Heart left ventricle (tissue), 16 donors: ENCODE measurements around the gene ARSG. TPM values are rescaled to one million over a fixed set of nuclear protein-coding genes. Genes with fewer than 3 reads are reported as not detected.
A peak's percentile ranks its signal among the peaks of the same experiment; 100 is the strongest.

ENCODE experiments used
- ATAC-seq, 4 donors: fragments of 200-7000 bp; cut with Tn5 transposase; one replicate each; pipeline ENCODE4 v1.9.1; 2020 to 2022; ENCODE audit warnings: moderate library complexity in 4 of 4, mild to moderate bottlenecking in 3 of 4, moderate number of reproducible peaks in 1 of 4
- DNase-seq, 5 donors: peaks; one replicate each; pipeline ENCODE4 v3.0.0-alpha.2; 2020
- H3K27ac ChIP-seq, 12 donors: fragments of 200-600 bp; sonication (generic) in 4 of 12; one replicate each; pipeline versions ENCODE4 v1.5.0 to v1.8.0; 2016 to 2022; ENCODE audit warnings: mild to moderate bottlenecking in 2 of 12
- H3K27me3 ChIP-seq, 9 donors: fragments of 200-600 bp; sonication (generic) in 2 of 9; one replicate each; pipeline versions ENCODE4 v1.5.1 to v1.8.0; 2016 to 2022; ENCODE audit warnings: mild to moderate bottlenecking in 3 of 9
- H3K36me3 ChIP-seq, 9 donors: fragments of 200-600 bp; sonication (generic) in 2 of 9; one replicate each; pipeline versions ENCODE4 v1.5.0 to v1.8.0; 2018 to 2022; ENCODE audit warnings: mild to moderate bottlenecking in 2 of 9
- H3K4me1 ChIP-seq, 12 donors: fragments of 200-600 bp; sonication (generic) in 4 of 12; one replicate each; pipeline versions ENCODE4 v1.5.0 to v1.8.0; 2016 to 2022; ENCODE audit warnings: mild to moderate bottlenecking in 3 of 12
- H3K4me3 ChIP-seq, 12 donors: fragments of 200-600 bp; sonication (generic) in 4 of 12; one replicate each; pipeline versions ENCODE4 v1.5.0 to v1.8.0; 2017 to 2022; ENCODE audit warnings: mild to moderate bottlenecking in 9 of 12, moderate library complexity in 4 of 12
- H3K9me3 ChIP-seq, 12 donors: fragments of 200-600 bp; sonication (generic) in 4 of 12; one replicate each; pipeline versions ENCODE4 v1.5.0 to v1.8.0; 2016 to 2022; ENCODE audit warnings: mild to moderate bottlenecking in 1 of 12
- POLR2A ChIP-seq, 2 donors: fragments of 450-650 bp; IDR thresholded peaks; one replicate each; pipeline ENCODE4 v1.6.1; 2017; ENCODE audit warnings: antibody characterized with exemption in 2 of 2, mild to moderate bottlenecking in 2 of 2, moderate library complexity in 2 of 2
- WGBS, 4 donors: extraction: QIAGEN DNeasy Blood & Tissue Kit in 2 of 4; methylation state at CpG; one replicate each; pipeline versions ENCODE4 v1.1.5 to v1.1.7; 2013 to 2018; 5-methylcytosine and 5-hydroxymethylcytosine counted together
- intact Hi-C, 10 donors: fragments of 100-400 bp; cut with DNase I; formaldehyde crosslinking; loops; one replicate each; pipeline versions ENCODE4 v1.11.1 to v1.14.2; 2022
- polyA plus RNA-seq, 2 donors: library from polyadenylated mRNA; stranded (reverse); fragments of 200-250 nt; gene quantifications; one replicate each; pipeline ENCODE4 v1.2.3, GENCODE V29; 2013
- total RNA-seq, 9 donors: library from RNA; depleted of rRNA in 2 of 9; stranded (reverse); fragments of >200 nt in 2 of 9; fragmentation: NEBNext Ultra II Directional in 3 of 9; extraction: Animal tissue kit (Norgen Biotek cat#: 25700) in 3 of 9; gene quantifications; one replicate each; pipeline versions ENCODE4 v1.1.0 to v1.2.4, GENCODE V29; 2016 to 2023
- TF ChIP-seq, protein P1 (sequence below), 12 donors: fragments of 200-600 bp; sonication (generic) in 4 of 12; IDR thresholded peaks; one replicate each; pipeline versions ENCODE4 v1.5.0 to v1.8.0; 2018 to 2022; ENCODE audit warnings: antibody characterized with exemption in 12 of 12, mild to moderate bottlenecking in 5 of 12
- donor health status: ischemic (EF 13 %, LVEDD 7.1; RV severe dilation, severe dysfunction).
- donor health status: healthy with polysubstance abuse.
- donor health status: DM: no; HTN: yes; CAD: no.
- donor health status: DM: no; HTN: no; CAD: no.
- donor health status: ischemic (EF 25% LVEDD 6.9; RV normal size, moderate dysfunction).
- donor health status: ischemic (EF 25% LVEDD 5.7; RV mildly dilated, moderate dysfunction).
- donor health status: healthy.
- donor health status: DM: yes; HTN: yes; CAD: no.
- donor health status: ischemic (EF 35%, LVEDD 5.7; RV mildly dilated, moderate dysfunction).
- donor health status: nonischemic (EF 11% LVEDD 7.7; RV severe dilation, severe dysfunction).
- donor health status: DM: yes; HTN: yes; CAD: no.
- donor health status: PGD.
- donor health status: ischemic (EF 29% LVEDD 5.4; RV normal size, mild dysfunction).
- donor health status: nonischemic (EF 23%, LVEDD 6.1; RV moderate dilation, normal function).

ARSG gene
- total and polyA plus RNA-seq, 11 donors = 1.2 to 4.9 (median 3.3) TPM

DNA sequence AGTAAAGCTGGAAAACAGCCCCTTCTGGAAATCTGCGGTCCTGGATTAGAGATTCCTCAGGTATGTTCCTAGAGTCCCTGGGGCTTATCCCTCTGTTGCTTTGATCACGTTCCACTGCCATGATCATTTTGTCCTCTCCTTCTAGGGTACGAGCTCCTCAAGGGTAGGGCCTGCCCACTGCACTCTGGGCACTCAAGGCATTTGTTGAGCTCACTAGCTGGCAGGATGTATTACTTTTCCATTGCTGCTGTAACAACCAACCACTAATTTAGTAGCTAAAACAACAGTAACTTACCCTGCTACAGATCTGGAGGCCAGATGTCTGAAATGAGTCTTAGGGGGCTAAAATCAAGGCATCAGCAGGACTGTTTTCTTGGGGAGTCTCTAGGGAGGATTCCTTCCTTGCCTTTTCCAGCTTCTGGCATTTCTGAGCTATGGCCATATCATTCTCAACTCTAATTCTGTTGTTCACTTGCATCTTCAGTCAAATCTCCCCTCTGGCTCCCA is 65.7 kb downstream of the ARSG start:
- Histone ChIP-seq H3K4me3 (no peak overlapping the region), H3K27ac (peak overlapping the region in 1 of 12 donors; percentile 53), H3K36me3 (no peaks in the 10 kb centered on the region), H3K9me3 (no peaks in the 10 kb centered on the region), H3K4me1 (peaks cover 0 to 46% (median 0%) of the 10 kb centered on the region in 12 donors), H3K27me3 (no peaks in the 10 kb centered on the region)
- ATAC-seq (no peak), DNase-seq (no peak)
- TF ChIP-seq, protein P1, sequence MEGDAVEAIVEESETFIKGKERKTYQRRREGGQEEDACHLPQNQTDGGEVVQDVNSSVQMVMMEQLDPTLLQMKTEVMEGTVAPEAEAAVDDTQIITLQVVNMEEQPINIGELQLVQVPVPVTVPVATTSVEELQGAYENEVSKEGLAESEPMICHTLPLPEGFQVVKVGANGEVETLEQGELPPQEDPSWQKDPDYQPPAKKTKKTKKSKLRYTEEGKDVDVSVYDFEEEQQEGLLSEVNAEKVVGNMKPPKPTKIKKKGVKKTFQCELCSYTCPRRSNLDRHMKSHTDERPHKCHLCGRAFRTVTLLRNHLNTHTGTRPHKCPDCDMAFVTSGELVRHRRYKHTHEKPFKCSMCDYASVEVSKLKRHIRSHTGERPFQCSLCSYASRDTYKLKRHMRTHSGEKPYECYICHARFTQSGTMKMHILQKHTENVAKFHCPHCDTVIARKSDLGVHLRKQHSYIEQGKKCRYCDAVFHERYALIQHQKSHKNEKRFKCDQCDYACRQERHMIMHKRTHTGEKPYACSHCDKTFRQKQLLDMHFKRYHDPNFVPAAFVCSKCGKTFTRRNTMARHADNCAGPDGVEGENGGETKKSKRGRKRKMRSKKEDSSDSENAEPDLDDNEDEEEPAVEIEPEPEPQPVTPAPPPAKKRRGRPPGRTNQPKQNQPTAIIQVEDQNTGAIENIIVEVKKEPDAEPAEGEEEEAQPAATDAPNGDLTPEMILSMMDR (IDR thresholded peaks at IDR 0.05) = no peak
- no peak for TF ChIP-seq POLR2A (IDR thresholded peaks at IDR 0.05)
- WGBS, 4 donors = 86 to 95% (median 91%) methylated on average over 3 of the region's 3 CpGs
- intact Hi-C loops = no loop called here

DNA sequence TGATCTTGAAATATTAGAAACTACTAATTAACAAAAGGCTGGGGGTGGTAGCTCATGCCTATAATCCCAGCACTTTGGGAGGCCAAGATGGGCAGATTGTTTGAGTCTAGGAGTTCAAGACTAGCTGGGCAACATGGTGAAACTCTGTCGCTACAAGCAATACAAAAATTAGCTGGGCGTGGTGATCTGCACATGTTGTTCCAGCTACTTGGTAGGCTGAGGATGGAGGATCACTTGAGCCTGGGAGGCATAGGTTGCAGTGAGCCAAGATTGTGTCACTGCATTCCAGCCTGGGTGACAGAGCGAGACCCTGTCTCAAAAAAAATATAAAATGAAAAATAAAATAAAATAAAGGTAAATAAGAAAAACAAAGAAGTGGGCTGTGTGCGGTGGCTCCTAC is 66.6 kb downstream of the ARSG start:
- WGBS, 4 donors = 97 to 98% (median 97%) methylated on average over 4 of the region's 4 CpGs
- Histone ChIP-seq H3K36me3 (no peaks in the 10 kb centered on the region), H3K4me3 (no peak overlapping the region), H3K4me1 (peaks cover 0 to 38% (median 0%) of the 10 kb centered on the region in 12 donors), H3K27me3 (no peaks in the 10 kb centered on the region), H3K9me3 (no peaks in the 10 kb centered on the region), H3K27ac (no peak overlapping the region)
- ATAC-seq = no peak
- intact Hi-C loops = no loop called here
- no peak for TF ChIP-seq POLR2A (IDR thresholded peaks at IDR 0.05)
- TF ChIP-seq, protein P1 (IDR thresholded peaks at IDR 0.05) = no peak
- DNase-seq = no peak

DNA sequence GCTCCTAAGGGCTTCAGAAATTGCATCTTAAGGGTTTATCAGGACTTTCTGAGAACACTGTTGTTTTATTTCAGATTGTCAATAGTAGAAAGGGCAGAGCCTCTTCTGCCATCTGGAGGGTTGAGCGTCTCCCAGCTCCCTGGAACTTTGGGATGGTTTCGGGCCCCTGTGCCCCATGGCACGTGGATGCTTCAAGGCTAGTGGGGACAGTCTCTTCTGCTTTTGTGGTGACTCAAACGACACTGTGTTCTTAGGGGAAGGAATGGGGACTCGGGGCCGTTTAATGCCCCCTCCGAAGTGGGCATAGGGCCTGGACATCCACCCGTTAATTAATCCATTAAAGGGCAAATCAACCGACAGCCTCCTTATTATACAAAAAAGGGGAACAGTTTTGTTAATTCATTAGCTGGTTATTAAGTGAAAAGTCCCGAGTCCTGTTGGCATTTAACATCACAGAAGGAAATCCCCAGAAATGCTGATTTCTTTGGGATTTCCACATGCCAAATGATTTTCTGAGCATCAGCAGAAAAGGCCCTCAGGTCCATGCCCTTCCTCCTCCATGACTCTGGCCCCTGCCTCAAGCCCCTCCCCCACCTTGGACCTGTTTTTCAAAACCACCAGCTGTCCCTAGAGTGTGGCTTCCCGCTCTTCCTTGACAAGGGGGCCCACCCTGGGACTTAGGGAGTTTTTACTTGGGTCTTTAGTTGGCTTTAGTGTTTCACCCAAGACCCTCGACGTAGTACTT is 68.7 kb downstream of the ARSG start:
- ATAC-seq (no peak), DNase-seq (no peak)
- Histone ChIP-seq H3K9me3 (no peaks in the 10 kb centered on the region), H3K36me3 (no peaks in the 10 kb centered on the region), H3K27ac (no peak overlapping the region), H3K4me1 (peaks cover 0 to 19% (median 0%) of the 10 kb centered on the region in 12 donors), H3K4me3 (no peak overlapping the region), H3K27me3 (no peaks in the 10 kb centered on the region)
- no peak for TF ChIP-seq POLR2A (IDR thresholded peaks at IDR 0.05)
- TF ChIP-seq, protein P1 (IDR thresholded peaks at IDR 0.05) = no peak
- 86 to 91% (median 90%) methylated on average over 12 to 13 of the region's 13 CpGs for WGBS, 4 donors
- intact Hi-C loops = loop anchor here in 2 of 10 donors (5.0 to 10.0 kb wide), 2 partner anchors 45 to 63 kb away; no protein-coding TSS in a partner anchor

DNA sequence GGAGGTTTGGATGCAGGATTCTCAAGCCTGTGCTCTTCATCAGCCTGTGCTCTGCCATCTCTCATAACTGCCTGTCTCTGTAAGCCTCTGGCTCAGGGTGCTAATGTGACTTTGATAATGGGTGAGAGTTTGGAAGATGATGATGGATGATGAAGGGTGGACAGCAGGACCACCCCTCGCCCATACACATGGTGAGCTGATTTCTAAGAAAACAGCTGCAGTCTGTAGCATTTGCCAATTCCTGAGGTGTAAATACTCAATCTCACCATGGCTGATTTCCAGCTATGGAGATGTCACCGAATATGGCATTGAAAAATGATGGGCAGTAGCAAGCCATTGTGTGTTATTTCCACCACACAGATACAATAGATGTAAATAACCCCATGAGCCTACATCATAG is 74.2 kb downstream of the ARSG start:
- TF ChIP-seq POLR2A (IDR thresholded peaks at IDR 0.05) = no peak
- TF ChIP-seq, protein P1 (IDR thresholded peaks at IDR 0.05) = no peak
- H3K9me3 ChIP-seq = no peaks in the 10 kb centered on the region
- no peaks in the 10 kb centered on the region for H3K36me3 ChIP-seq
- no peak overlapping the region for H3K27ac ChIP-seq
- DNase-seq (no peak), ATAC-seq (no peak)
- intact Hi-C loops = loop anchor here in 1 of 10 donors (10.0 kb wide), 1 partner anchor 51 kb away; no protein-coding TSS in a partner anchor
- H3K27me3 ChIP-seq = no peaks in the 10 kb centered on the region
- H3K4me1 ChIP-seq = no peaks in the 10 kb centered on the region
- H3K4me3 ChIP-seq = no peak overlapping the region
- WGBS, 4 donors = 90 to 97% (median 92%) methylated on average over 2 of the region's 2 CpGs
